GM12865 (cell line): ENCODE measurements around the gene SLC2A9.
"Not testable (repeated sequence)": the region's sequence is repeated elsewhere in the genome, so short reads cannot be mapped to it uniquely, and the experiment has no call there.

Source experiments
- DNase-seq: peaks from one replicate; pipeline ENCODE4 v3.0.0; 2010; ENCODE audit warnings: low read depth
- H3K4me3 ChIP-seq: 2 replicates; pipeline ENCODE4 v1.5.1; 2011; ENCODE audit warnings: mild to moderate bottlenecking, low read depth, low read length, control low read depth
- CTCF ChIP-seq: IDR thresholded peaks from 2 replicates; pipeline ENCODE4 v1.5.1; 2011; ENCODE audit warnings: low read length, control low read depth, low read depth, inconsistent platforms; ENCODE audit not compliant: insufficient read depth; ENCODE audit errors: missing control alignments

Gene SLC2A9

GRCh38 chr4:9904976-9905587 is 116.2 kb downstream of the SLC2A9 start:
- TF ChIP-seq CTCF = no peak
- no peak for DNase-seq

GRCh38 chr4:9903317-9903716 is 118.0 kb downstream of the SLC2A9 start:
- no peak overlapping the region for H3K4me3 ChIP-seq
- TF ChIP-seq CTCF = no peak
- DNase-seq = no peak

More at GRCh38 chr4:9904976-9905587, 116.2 kb downstream of the SLC2A9 start:
- H3K4me3 ChIP-seq = no peak overlapping the region

- H3K4me3 ChIP-seq = no peak overlapping the region
- TF ChIP-seq CTCF = no peak
- DNase-seq = no peak
These were observed 120.0 kb downstream of the SLC2A9 start for GRCh38 chr4:9901257-9901656.

- not testable (repeated sequence) for DNase-seq, H3K4me3 ChIP-seq
These were observed 120.7 kb downstream of the SLC2A9 start for GRCh38 chr4:9900633-9901032.

- no peak for TF ChIP-seq CTCF
- no peak for DNase-seq
- no peak overlapping the region for H3K4me3 ChIP-seq
These were observed 121.8 kb downstream of the SLC2A9 start for GRCh38 chr4:9899306-9900055.

GRCh38 chr4:9898596-9899305 is 122.5 kb downstream of the SLC2A9 start:
- no peak overlapping the region for H3K4me3 ChIP-seq
- peak; percentile 18 for DNase-seq
- no peak for TF ChIP-seq CTCF

GRCh38 chr4:9895333-9895705 is 126.0 kb downstream of the SLC2A9 start:
- TF ChIP-seq CTCF = no peak
- H3K4me3 ChIP-seq = no peak overlapping the region

More at GRCh38 chr4:9895333-9895705, 126.0 kb downstream of the SLC2A9 start:
- no peak for DNase-seq
